ENCODE data around the gene SLC12A8. TPM values are rescaled to one million over a fixed set of nuclear protein-coding genes. Genes with fewer than 3 reads are reported as not detected.

Gene SLC12A8
- total and polyA plus RNA-seq, 3 experiments from 2014 or later = 0.91 to 1.0 TPM; not detected in 1

- Mint-ChIP-seq H3K9me3 (no peaks in the 10 kb centered on the region), H3K4me3 (no peak overlapping the region), H3K27ac (no peak overlapping the region), H3K4me1 (peaks cover 10 to 14% (median 11%) of the 10 kb centered on the region in 3 donors), H3K36me3 (peaks cover 8 to 29% (median 9%) of the 10 kb centered on the region in 3 donors), H3K27me3 (no peaks in the 10 kb centered on the region)
- DNase-seq = no peak
- H3K4me3 ChIP-seq (ENCODE audit: low read length) = no peak overlapping the region
- no peaks in the 10 kb centered on the region for H3K9me3 ChIP-seq (ENCODE audit: low read length)
- no peaks in the 10 kb centered on the region for H3K27me3 ChIP-seq (ENCODE audit: insufficient read depth, low read length, poor library complexity, severe bottlenecking)
- no peaks in the 10 kb centered on the region for H3K36me3 ChIP-seq (ENCODE audit: insufficient read depth, low read length)
- H3K27ac ChIP-seq (ENCODE audit: low read depth, low read length) = no peak overlapping the region
- ChIA-PET CTCF (interaction anchor here (1.4 kb wide), 1 partner anchor 34 kb away, joined by 3 read pairs; no protein-coding TSS in a partner anchor), POLR2A (no interaction called here)
- H3K4me1 ChIP-seq (ENCODE audit: insufficient read depth, low read length) = no peaks in the 10 kb centered on the region
Observed at GRCh38 chr3:125246237-125246636, 33.7 kb upstream of the SLC12A8 start.

- Mint-ChIP-seq H3K9me3 (no peaks in the 10 kb centered on the region), H3K27ac (peak overlapping the region in 5 of 8 donors; percentile 4 to 62 (median 12)), H3K4me3 (no peak overlapping the region), H3K27me3 (no peaks in the 10 kb centered on the region), H3K36me3 (peaks cover 4 to 26% (median 4%) of the 10 kb centered on the region in 3 donors), H3K4me1 (peaks cover 13 to 21% (median 16%) of the 10 kb centered on the region in 3 donors)
- ChIA-PET POLR2A (no interaction called here), CTCF (no interaction called here)
- Histone ChIP-seq H3K36me3 (ENCODE audit: insufficient read depth, low read length) (no peaks in the 10 kb centered on the region), H3K27ac (ENCODE audit: low read depth, low read length) (no peak overlapping the region), H3K4me3 (ENCODE audit: low read length) (no peak overlapping the region), H3K27me3 (ENCODE audit: insufficient read depth, low read length, poor library complexity, severe bottlenecking) (no peaks in the 10 kb centered on the region), H3K4me1 (ENCODE audit: insufficient read depth, low read length) (no peaks in the 10 kb centered on the region), H3K9me3 (ENCODE audit: low read length) (no peaks in the 10 kb centered on the region)
- no peak for DNase-seq
Observed at GRCh38 chr3:125245521-125245920, 33.0 kb upstream of the SLC12A8 start.

GRCh38 chr3:125240496-125240895 lies 27.9 kb upstream of the SLC12A8 start:
- CTCF ChIA-PET = no interaction called here
- Histone ChIP-seq H3K4me3 (ENCODE audit: low read length) (no peak overlapping the region), H3K27ac (ENCODE audit: low read depth, low read length) (no peak overlapping the region), H3K4me1 (ENCODE audit: insufficient read depth, low read length) (no peaks in the 10 kb centered on the region), H3K9me3 (ENCODE audit: low read length) (no peaks in the 10 kb centered on the region), H3K36me3 (ENCODE audit: insufficient read depth, low read length) (no peaks in the 10 kb centered on the region), H3K27me3 (ENCODE audit: insufficient read depth, low read length, poor library complexity, severe bottlenecking) (no peaks in the 10 kb centered on the region)
- Mint-ChIP-seq H3K4me3 (peak overlapping the region in 1 of 7 donors; percentile 21), H3K9me3 (no peaks in the 10 kb centered on the region), H3K4me1 (peaks cover 12 to 32% (median 21%) of the 10 kb centered on the region in 3 donors), H3K27me3 (peaks cover 0 to 1% of the 10 kb centered on the region in 2 donors), H3K36me3 (peaks cover 9 to 36% (median 14%) of the 10 kb centered on the region in 3 donors), H3K27ac (peak overlapping the region in 1 of 8 donors; percentile 13)
- POLR2A ChIA-PET = no interaction called here
- DNase-seq = no peak

GRCh38 chr3:125239266-125239665 lies 26.7 kb upstream of the SLC12A8 start:
- ChIA-PET CTCF (no interaction called here), POLR2A (no interaction called here)
- Mint-ChIP-seq H3K36me3 (peaks cover 15 to 36% (median 16%) of the 10 kb centered on the region in 3 donors), H3K4me3 (no peak overlapping the region), H3K27me3 (peaks cover 0 to 1% of the 10 kb centered on the region in 2 donors), H3K27ac (peak overlapping the region in 2 of 8 donors; percentile 31 to 65), H3K9me3 (no peaks in the 10 kb centered on the region), H3K4me1 (peaks cover 12 to 27% (median 21%) of the 10 kb centered on the region in 3 donors)
- no peak for DNase-seq
- Histone ChIP-seq H3K36me3 (ENCODE audit: insufficient read depth, low read length) (no peaks in the 10 kb centered on the region), H3K4me3 (ENCODE audit: low read length) (no peak overlapping the region), H3K27ac (ENCODE audit: low read depth, low read length) (no peak overlapping the region), H3K27me3 (ENCODE audit: insufficient read depth, low read length, poor library complexity, severe bottlenecking) (no peaks in the 10 kb centered on the region), H3K9me3 (ENCODE audit: low read length) (no peaks in the 10 kb centered on the region), H3K4me1 (ENCODE audit: insufficient read depth, low read length) (no peaks in the 10 kb centered on the region)

- H3K4me1 Mint-ChIP-seq = peaks cover 12 to 27% (median 21%) of the 10 kb centered on the region in 3 donors
- H3K27ac Mint-ChIP-seq = peak overlapping the region in 1 of 8 donors; percentile 65
- POLR2A ChIA-PET = no interaction called here
- H3K27me3 Mint-ChIP-seq = peaks cover 0 to 1% of the 10 kb centered on the region in 2 donors
- Histone ChIP-seq H3K4me3 (ENCODE audit: low read length) (no peak overlapping the region), H3K4me1 (ENCODE audit: insufficient read depth, low read length) (no peaks in the 10 kb centered on the region), H3K27me3 (ENCODE audit: insufficient read depth, low read length, poor library complexity, severe bottlenecking) (no peaks in the 10 kb centered on the region), H3K36me3 (ENCODE audit: insufficient read depth, low read length) (no peaks in the 10 kb centered on the region), H3K27ac (ENCODE audit: low read depth, low read length) (no peak overlapping the region), H3K9me3 (ENCODE audit: low read length) (no peaks in the 10 kb centered on the region)
- H3K9me3 Mint-ChIP-seq = no peaks in the 10 kb centered on the region
- CTCF ChIA-PET = no interaction called here
- H3K4me3 Mint-ChIP-seq = no peak overlapping the region
- DNase-seq = no peak
- H3K36me3 Mint-ChIP-seq = peaks cover 15 to 35% (median 18%) of the 10 kb centered on the region in 3 donors
Observed at GRCh38 chr3:125238759-125239158, 26.2 kb upstream of the SLC12A8 start.

- no peak overlapping the region for H3K4me3 Mint-ChIP-seq
- no peaks in the 10 kb centered on the region for H3K4me1 ChIP-seq (ENCODE audit: insufficient read depth, low read length)
- ChIA-PET CTCF (no interaction called here), POLR2A (no interaction called here)
- no peak overlapping the region for H3K4me3 ChIP-seq (ENCODE audit: low read length)
- H3K36me3 ChIP-seq (ENCODE audit: insufficient read depth, low read length) = peaks cover 12% of the 10 kb centered on the region
- peaks cover 11 to 25% (median 16%) of the 10 kb centered on the region in 3 donors for H3K4me1 Mint-ChIP-seq
- H3K9me3 Mint-ChIP-seq = no peaks in the 10 kb centered on the region
- peaks cover 0 to 1% of the 10 kb centered on the region in 2 donors for H3K27me3 Mint-ChIP-seq
- peaks cover 20 to 50% (median 25%) of the 10 kb centered on the region in 3 donors for H3K36me3 Mint-ChIP-seq
- H3K9me3 ChIP-seq (ENCODE audit: low read length) = no peaks in the 10 kb centered on the region
- no peak overlapping the region for H3K27ac Mint-ChIP-seq
- no peaks in the 10 kb centered on the region for H3K27me3 ChIP-seq (ENCODE audit: insufficient read depth, low read length, poor library complexity, severe bottlenecking)
- H3K27ac ChIP-seq (ENCODE audit: low read depth, low read length) = no peak overlapping the region
- DNase-seq = no peak
Observed at GRCh38 chr3:125236331-125236903, 23.9 kb upstream of the SLC12A8 start.

- Histone ChIP-seq H3K27ac (ENCODE audit: low read depth, low read length) (no peak overlapping the region), H3K36me3 (ENCODE audit: insufficient read depth, low read length) (peaks cover 12% of the 10 kb centered on the region), H3K9me3 (ENCODE audit: low read length) (no peaks in the 10 kb centered on the region), H3K4me1 (ENCODE audit: insufficient read depth, low read length) (no peaks in the 10 kb centered on the region), H3K27me3 (ENCODE audit: insufficient read depth, low read length, poor library complexity, severe bottlenecking) (no peaks in the 10 kb centered on the region), H3K4me3 (ENCODE audit: low read length) (no peak overlapping the region)
- H3K4me1 Mint-ChIP-seq = peaks cover 3 to 14% (median 8%) of the 10 kb centered on the region in 3 donors
- peaks cover 22 to 55% (median 25%) of the 10 kb centered on the region in 3 donors for H3K36me3 Mint-ChIP-seq
- ChIA-PET POLR2A (no interaction called here), CTCF (no interaction called here)
- H3K27ac Mint-ChIP-seq = no peak overlapping the region
- DNase-seq = no peak
- H3K27me3 Mint-ChIP-seq = peaks cover 0 to 1% of the 10 kb centered on the region in 2 donors
- no peaks in the 10 kb centered on the region for H3K9me3 Mint-ChIP-seq
- no peak overlapping the region for H3K4me3 Mint-ChIP-seq
Observed at GRCh38 chr3:125234831-125235230, 22.3 kb upstream of the SLC12A8 start.

GRCh38 chr3:125232401-125232800 lies 19.9 kb upstream of the SLC12A8 start:
- no peaks in the 10 kb centered on the region for H3K9me3 Mint-ChIP-seq
- no peaks in the 10 kb centered on the region for H3K27me3 Mint-ChIP-seq
- H3K36me3 Mint-ChIP-seq = peaks cover 18 to 65% (median 25%) of the 10 kb centered on the region in 3 donors
- no peak overlapping the region for H3K27ac Mint-ChIP-seq
- H3K4me3 Mint-ChIP-seq = no peak overlapping the region
- no peak for DNase-seq
- no peaks in the 10 kb centered on the region for H3K27me3 ChIP-seq (ENCODE audit: insufficient read depth, low read length, poor library complexity, severe bottlenecking)
- H3K27ac ChIP-seq (ENCODE audit: low read depth, low read length) = no peak overlapping the region
- peaks cover 16% of the 10 kb centered on the region for H3K36me3 ChIP-seq (ENCODE audit: insufficient read depth, low read length)
- CTCF ChIA-PET = no interaction called here
- H3K4me3 ChIP-seq (ENCODE audit: low read length) = no peak overlapping the region
- peaks cover 0 to 4% (median 4%) of the 10 kb centered on the region in 3 donors for H3K4me1 Mint-ChIP-seq
- H3K9me3 ChIP-seq (ENCODE audit: low read length) = no peaks in the 10 kb centered on the region
- H3K4me1 ChIP-seq (ENCODE audit: insufficient read depth, low read length) = no peaks in the 10 kb centered on the region
- POLR2A ChIA-PET = interaction anchor here (0.5 kb wide), 1 partner anchor 53 kb away, joined by 4 read pairs; no protein-coding TSS in a partner anchor
